Measurements from ENCODE around the gene WDCP. TPM values are rescaled to one million over a fixed set of nuclear protein-coding genes. Genes with fewer than 3 reads are reported as not detected.

The WDCP gene
- total and polyA plus RNA-seq, 2 donors (not counting 1 experiment from before 2014, with no cell fraction given) = 3.9 to 21.6 TPM

DNA sequence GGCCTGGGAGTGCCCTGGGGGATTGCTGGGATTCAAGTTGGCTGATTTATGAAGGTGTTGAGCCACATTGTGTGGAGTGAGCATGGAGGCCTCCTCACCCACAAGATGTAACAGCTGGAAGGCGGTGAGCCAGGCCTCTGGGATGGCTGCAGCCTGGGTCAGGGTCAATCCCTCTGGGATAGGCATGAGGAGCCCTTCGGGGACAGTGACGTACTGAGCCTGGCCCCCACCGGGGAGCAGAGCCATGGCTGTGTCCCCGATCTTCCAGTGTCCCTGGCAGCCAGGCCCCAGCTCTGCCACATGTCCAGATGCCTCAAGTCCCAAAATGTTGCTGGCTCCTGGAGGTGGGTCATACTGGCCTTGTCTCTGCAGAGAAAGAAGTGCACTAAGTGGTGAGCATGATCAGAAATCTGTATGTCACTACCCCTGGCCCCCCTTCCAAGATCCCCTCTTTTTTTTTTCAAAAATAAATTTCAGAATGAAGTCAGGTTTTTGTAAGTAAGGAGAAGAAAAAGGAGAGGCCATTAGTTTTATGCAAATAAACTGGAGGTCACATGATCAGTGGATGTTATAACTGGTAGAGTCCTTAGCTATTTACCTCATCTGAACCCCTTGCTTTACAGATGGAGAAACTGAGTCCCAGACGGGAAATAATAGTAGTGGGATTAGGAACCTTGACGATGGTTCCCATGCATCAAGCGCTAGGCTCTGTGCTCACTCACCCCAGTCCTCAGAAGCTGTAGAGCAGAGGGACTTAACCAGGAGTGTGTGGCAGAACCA lies 35.8 kb upstream of the WDCP start:
- H3K27me3 Mint-ChIP-seq = no peaks in the 10 kb centered on the region
- peaks cover 21% of the 10 kb centered on the region for H3K4me1 Mint-ChIP-seq
- no peak for TF ChIP-seq EZH2 (IDR thresholded peaks at IDR 0.05; ENCODE audit: borderline replicate concordance, insufficient read depth, low read depth, low read length, poor library complexity, severe bottlenecking)
- TF ChIP-seq, protein P1, sequence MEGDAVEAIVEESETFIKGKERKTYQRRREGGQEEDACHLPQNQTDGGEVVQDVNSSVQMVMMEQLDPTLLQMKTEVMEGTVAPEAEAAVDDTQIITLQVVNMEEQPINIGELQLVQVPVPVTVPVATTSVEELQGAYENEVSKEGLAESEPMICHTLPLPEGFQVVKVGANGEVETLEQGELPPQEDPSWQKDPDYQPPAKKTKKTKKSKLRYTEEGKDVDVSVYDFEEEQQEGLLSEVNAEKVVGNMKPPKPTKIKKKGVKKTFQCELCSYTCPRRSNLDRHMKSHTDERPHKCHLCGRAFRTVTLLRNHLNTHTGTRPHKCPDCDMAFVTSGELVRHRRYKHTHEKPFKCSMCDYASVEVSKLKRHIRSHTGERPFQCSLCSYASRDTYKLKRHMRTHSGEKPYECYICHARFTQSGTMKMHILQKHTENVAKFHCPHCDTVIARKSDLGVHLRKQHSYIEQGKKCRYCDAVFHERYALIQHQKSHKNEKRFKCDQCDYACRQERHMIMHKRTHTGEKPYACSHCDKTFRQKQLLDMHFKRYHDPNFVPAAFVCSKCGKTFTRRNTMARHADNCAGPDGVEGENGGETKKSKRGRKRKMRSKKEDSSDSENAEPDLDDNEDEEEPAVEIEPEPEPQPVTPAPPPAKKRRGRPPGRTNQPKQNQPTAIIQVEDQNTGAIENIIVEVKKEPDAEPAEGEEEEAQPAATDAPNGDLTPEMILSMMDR (IDR thresholded peaks at IDR 0.05) = no peak
- Histone ChIP-seq H3K4me1 (ENCODE audit: control insufficient read depth in 2 of 2, insufficient read depth in 2 of 2, low read length in 2 of 2) (peaks cover 12 to 20% of the 10 kb centered on the region in 2 donors), H3K4me3 (ENCODE audit: control extremely low read depth in 1 of 5, extremely low read depth in 1 of 5, insufficient read depth in 1 of 5, low read depth in 2 of 5, low read length in 4 of 5) (peak overlapping the region in 3 of 5 experiments; percentile 68 to 84 (median 75)), H3K9ac (ENCODE audit: low read length) (peak overlapping the region; percentile 80), H3K36me3 (replicated peaks in 1 of 2; ENCODE audit: control extremely low read depth in 1 of 2, control insufficient read depth in 1 of 2, extremely low read depth in 1 of 2, insufficient read depth in 2 of 2, low read length in 1 of 2) (peaks cover 0 to 13% of the 10 kb centered on the region in 2 experiments), H3K4me2 (replicated peaks; ENCODE audit: low read depth, low read length, poor library complexity, severe bottlenecking) (peak overlapping the region; percentile 95), H3K27ac (ENCODE audit: low read length in 2 of 2) (peak overlapping the region; percentile 58 to 69), H3K9me3 (ENCODE audit: control extremely low read depth in 1 of 3, control insufficient read depth in 2 of 3, insufficient read depth in 1 of 3, low read length in 2 of 3) (no peaks in the 10 kb centered on the region), H2AFZ (ENCODE audit: insufficient read depth, low read depth, low read length, poor library complexity, severe bottlenecking) (peak overlapping the region; percentile 98), H3K27me3 (replicated peaks in 1 of 4; ENCODE audit: control extremely low read depth in 1 of 4, control insufficient read depth in 3 of 4, insufficient read depth in 4 of 4, low read length in 3 of 4) (no peaks in the 10 kb centered on the region), H3K79me2 (ENCODE audit: control insufficient read depth, insufficient read depth, low read length) (peaks cover 9% of the 10 kb centered on the region), H4K20me1 (ENCODE audit: control insufficient read depth, insufficient read depth, low read length, poor library complexity, severe bottlenecking) (no peaks in the 10 kb centered on the region)
- ATAC-seq (ENCODE audit: low read depth) (no peak), DNase-seq (no peak)
- H3K27ac Mint-ChIP-seq = peak overlapping the region; percentile 95
- intact Hi-C loops (cut with micrococcal nuclease) = no loop called here
- H3K9me3 Mint-ChIP-seq (ENCODE audit: insufficient read depth) = no peaks in the 10 kb centered on the region
- ChIA-PET CTCF (interaction anchor here (0.8 to 7.3 kb wide), 24 partner anchors 10 to 281 kb away, joined by 3 to 154 read pairs (median 6); partner anchors contain the start of genes ATAD2B, FAM228B, UBXN2A and WDCP), POLR2A (interaction anchor here (1.1 to 1.7 kb wide), 2 partner anchors 157 to 259 kb away, joined by 3 to 22 read pairs; partner anchors contain the start of gene ATAD2B)
- 95% methylated on average over 7 of the region's 8 CpGs for WGBS (ENCODE audit: insufficient coverage)
- peak overlapping the region; percentile 97 for H3K4me3 Mint-ChIP-seq

DNA sequence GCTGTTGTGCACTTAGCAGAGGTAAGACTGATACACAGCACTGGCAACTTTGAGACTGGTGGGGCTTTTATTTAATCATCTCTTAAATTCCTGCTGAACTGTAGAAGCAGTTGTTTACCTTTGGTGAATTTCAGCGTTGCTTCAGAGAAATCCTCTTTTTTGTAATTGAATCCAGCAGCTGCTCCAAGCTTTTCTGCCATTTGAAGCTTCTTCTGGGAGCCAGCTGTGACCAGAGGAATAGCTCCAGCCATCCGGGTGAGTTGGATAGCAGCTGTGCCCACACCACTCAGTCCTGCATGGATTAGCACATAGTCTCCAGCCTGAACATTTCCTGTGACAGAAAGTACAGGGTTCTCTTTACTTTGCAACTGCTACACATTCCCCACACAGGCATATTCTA lies 33.5 kb upstream of the WDCP start:
- Histone ChIP-seq H3K36me3 (replicated peaks in 1 of 2; ENCODE audit: control extremely low read depth in 1 of 2, control insufficient read depth in 1 of 2, extremely low read depth in 1 of 2, insufficient read depth in 2 of 2, low read length in 1 of 2) (peaks cover 0 to 12% of the 10 kb centered on the region in 2 experiments), H4K20me1 (ENCODE audit: control insufficient read depth, insufficient read depth, low read length, poor library complexity, severe bottlenecking) (no peaks in the 10 kb centered on the region), H3K79me2 (ENCODE audit: control insufficient read depth, insufficient read depth, low read length) (peaks cover 11% of the 10 kb centered on the region), H2AFZ (ENCODE audit: insufficient read depth, low read depth, low read length, poor library complexity, severe bottlenecking) (no peak overlapping the region), H3K4me2 (replicated peaks; ENCODE audit: low read depth, low read length, poor library complexity, severe bottlenecking) (no peak overlapping the region), H3K9me3 (ENCODE audit: control extremely low read depth in 1 of 3, control insufficient read depth in 2 of 3, insufficient read depth in 1 of 3, low read length in 2 of 3) (no peaks in the 10 kb centered on the region), H3K4me1 (ENCODE audit: control insufficient read depth in 2 of 2, insufficient read depth in 2 of 2, low read length in 2 of 2) (peaks cover 20 to 31% of the 10 kb centered on the region in 2 donors), H3K27me3 (replicated peaks in 1 of 4; ENCODE audit: control extremely low read depth in 1 of 4, control insufficient read depth in 3 of 4, insufficient read depth in 4 of 4, low read length in 3 of 4) (no peaks in the 10 kb centered on the region), H3K27ac (ENCODE audit: low read length in 2 of 2) (no peak overlapping the region), H3K4me3 (ENCODE audit: control extremely low read depth in 1 of 5, extremely low read depth in 1 of 5, insufficient read depth in 1 of 5, low read depth in 2 of 5, low read length in 4 of 5) (no peak overlapping the region), H3K9ac (ENCODE audit: low read length) (no peak overlapping the region)
- H3K27ac Mint-ChIP-seq = no peak overlapping the region
- CTCF ChIA-PET = interaction anchor here (1.2 to 1.3 kb wide), 2 partner anchors 215 to 254 kb away, joined by 3 to 4 read pairs; no protein-coding TSS in a partner anchor
- 94% methylated on average over 2 of the region's 2 CpGs for whole genome bisulfite sequencing (ENCODE audit: insufficient coverage)
- POLR2A ChIA-PET = no interaction called here
- intact Hi-C loops (cut with micrococcal nuclease) = no loop called here
- peaks cover 34% of the 10 kb centered on the region for H3K4me1 Mint-ChIP-seq
- no peak overlapping the region for H3K4me3 Mint-ChIP-seq
- H3K27me3 Mint-ChIP-seq = no peaks in the 10 kb centered on the region
- no peak for ATAC-seq (ENCODE audit: low read depth)
- no peak for TF ChIP-seq EZH2 (IDR thresholded peaks at IDR 0.05; ENCODE audit: borderline replicate concordance, insufficient read depth, low read depth, low read length, poor library complexity, severe bottlenecking)
- TF ChIP-seq, protein P1 (IDR thresholded peaks at IDR 0.05) = no peak
- no peaks in the 10 kb centered on the region for H3K9me3 Mint-ChIP-seq (ENCODE audit: insufficient read depth)
- no peak for DNase-seq
